Stimulated activated CD4-positive, alpha-beta T cell treated with anti-CD3 and anti-CD28 coated beads, Interleukin-1b, Interleukin-23, amount 100 ng/mL, for 4 hours (primary cell): ENCODE data around the gene MARK2.

Source experiments
- DNase-seq, 2 donors: peaks; one replicate each; pipeline ENCODE4 v3.0.0-alpha.2; 2020; ENCODE audit warnings: low read depth in 2 of 2

Gene MARK2

DNA sequence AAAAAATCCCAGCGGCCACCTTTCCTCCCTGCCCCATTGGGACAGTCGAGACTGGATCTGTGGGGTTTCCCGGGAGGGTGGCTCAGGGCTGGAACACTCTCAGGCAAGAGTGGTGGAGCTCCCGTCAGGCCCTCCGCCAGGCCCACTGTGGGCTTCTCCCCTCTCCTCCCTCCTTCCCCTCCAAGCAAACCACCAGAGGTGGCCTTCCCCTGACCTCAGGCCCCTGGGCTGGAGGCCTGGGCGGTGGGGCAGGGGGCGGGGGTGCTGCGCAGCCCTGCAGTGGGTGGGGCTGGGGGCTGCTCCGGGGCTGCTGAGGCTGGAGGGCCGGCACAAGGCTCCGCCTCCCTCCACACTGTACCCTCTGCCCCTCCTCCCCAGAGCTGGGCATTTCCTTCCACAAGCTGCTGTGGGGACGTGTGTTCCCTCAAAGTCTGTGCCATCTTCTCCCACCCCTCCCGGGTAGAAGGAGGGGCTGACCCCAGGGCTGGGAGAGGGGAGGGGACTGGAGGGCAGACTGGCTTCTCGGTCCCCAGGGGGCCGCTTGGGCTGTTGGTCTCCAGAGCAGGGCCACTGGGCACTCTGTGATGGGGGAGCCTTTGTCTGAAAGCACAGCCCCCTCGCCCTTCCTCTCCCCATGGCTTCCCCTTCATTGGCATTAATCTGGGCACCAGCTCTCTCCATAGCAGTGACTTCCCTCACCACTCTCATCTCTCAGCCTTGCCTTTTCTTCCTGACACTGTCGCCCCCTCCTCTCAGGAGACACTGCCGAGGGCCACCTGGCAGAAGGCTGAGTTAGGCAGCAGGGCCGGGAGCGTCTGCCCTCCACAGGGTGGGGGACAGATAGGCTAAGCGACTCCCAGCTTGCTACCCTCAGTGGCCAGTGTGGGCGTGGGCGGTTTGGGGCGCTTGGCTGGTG lies 70.9 kb downstream of the MARK2 start:
- no peak for DNase-seq

DNA sequence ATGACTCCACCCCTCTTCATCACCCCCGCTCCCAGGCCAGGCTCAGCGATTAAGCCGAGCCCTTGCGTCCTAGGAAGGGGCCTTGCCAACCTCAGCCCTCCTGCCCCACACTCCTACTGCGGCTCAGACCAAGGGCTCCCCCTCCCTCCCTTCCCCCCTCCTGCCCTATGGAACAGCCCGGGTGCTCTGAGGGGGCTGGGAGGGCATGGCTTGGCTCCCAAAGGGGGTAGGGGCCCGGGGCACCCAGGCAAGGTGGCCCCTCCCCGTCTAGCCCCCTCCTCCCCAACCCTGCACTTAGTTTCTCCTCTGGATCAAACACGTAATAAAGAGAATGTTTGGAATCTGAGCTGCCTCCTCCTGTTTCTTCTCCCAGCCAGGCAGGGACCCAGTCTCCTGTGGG lies 71.8 kb downstream of the MARK2 start:
- no peak for DNase-seq

DNA sequence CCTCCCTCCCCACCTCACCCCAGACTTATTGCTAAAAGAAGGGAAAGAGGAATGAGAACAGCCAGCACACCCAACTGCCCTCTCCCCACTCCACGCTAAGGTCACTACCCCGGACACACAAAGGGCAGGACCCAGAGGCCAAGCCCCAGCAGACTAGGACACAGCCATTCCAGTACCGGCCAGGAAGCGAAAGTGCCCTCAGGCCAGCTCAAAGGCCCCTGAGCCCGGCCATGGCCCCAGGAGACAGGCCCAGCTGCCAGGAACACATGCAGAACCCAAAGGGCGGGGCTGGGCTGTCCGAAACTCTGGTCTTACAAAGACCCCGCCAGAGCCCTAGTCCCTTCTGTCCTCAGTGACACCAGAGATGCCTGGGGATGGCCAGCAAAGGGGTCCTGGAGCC lies 72.5 kb downstream of the MARK2 start:
- DNase-seq, result no peak

DNA sequence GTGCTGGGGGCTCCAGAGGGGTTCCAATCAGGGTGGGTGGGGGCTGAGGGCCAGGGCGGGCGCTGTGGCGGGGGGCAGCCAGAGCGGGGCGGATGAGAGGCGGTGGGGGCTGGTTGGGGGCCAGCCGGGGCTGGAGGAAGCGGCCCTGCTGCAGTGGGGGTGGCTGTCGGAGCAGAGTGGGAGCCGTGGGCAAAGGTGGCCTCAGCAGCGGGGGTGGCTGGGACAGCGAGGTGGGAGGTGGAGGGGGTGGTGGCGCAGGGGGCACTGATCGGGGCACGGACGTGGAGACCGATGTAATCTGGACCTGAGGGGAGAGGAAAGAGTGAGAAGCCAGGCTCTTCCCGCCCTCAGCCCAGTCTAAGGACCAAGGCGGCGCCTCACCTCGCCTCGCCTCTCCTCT lies 73.0 kb downstream of the MARK2 start:
- no peak for DNase-seq

DNA sequence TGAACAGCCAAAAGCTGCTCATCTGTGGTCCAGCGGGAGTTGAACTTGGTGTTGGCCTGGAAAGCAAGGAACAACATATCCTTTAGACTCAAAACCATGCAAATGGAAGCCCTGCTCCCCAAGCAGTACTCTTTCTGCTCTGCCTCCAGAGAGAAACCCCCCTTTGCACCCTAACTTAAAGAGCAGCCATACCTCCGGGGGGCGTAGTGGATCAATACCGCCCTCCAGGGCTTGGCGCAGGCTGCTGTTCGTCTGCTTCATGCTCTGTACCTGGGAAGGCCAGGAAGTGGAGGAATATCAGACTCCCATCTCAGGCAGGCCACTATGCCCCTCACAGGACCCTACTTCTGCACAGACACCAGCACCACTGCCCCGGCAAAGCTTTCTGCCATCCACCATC lies 73.8 kb downstream of the MARK2 start:
- DNase-seq, result no peak

DNA sequence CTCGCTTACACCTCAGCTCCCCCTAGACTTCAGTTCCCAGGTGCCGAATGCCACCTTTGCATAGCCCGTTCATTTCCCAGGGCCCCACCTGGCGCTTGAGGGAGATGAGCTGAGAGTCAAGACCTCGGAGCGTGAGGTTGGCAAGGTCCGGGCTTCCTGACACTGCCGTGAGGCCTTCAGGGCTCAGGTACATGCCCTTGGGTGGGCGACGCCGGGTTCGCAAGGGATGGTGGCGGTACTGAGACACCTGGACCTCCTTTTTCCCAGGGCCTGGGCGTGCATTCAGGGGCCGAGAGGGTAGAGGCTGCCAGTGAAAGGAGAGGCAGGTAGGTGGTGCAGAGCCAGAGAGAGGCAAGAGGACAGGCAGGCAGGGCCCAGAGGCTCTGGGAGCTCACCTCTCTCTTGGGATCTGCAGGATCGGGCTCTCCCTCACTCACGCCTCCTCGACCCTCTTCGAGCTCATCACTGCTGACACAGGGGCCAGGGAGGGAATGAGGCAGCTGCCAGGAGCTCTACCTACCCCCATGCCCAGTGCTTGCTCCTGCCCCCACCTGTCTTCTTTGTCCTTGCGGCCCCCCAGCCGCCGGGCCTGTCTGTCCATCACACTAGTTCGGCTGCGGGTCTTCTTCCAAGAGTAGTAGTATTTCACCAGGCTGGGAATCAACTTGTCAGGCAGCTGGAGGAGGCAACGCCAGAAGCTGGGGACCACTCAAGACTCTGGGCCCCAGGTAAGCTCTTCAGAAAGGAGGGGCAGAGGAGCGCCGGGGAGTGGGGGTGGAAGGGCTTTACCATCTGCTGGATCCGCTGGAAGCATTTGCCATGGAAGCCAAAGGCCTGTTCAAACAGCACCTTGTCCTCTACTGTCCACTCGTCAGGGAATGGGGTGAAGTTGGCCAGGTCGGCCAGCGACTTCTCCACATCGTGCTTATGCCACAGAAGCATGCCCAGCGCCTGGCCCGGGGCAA lies 75.2 kb downstream of the MARK2 start:
- no peak for DNase-seq

DNA sequence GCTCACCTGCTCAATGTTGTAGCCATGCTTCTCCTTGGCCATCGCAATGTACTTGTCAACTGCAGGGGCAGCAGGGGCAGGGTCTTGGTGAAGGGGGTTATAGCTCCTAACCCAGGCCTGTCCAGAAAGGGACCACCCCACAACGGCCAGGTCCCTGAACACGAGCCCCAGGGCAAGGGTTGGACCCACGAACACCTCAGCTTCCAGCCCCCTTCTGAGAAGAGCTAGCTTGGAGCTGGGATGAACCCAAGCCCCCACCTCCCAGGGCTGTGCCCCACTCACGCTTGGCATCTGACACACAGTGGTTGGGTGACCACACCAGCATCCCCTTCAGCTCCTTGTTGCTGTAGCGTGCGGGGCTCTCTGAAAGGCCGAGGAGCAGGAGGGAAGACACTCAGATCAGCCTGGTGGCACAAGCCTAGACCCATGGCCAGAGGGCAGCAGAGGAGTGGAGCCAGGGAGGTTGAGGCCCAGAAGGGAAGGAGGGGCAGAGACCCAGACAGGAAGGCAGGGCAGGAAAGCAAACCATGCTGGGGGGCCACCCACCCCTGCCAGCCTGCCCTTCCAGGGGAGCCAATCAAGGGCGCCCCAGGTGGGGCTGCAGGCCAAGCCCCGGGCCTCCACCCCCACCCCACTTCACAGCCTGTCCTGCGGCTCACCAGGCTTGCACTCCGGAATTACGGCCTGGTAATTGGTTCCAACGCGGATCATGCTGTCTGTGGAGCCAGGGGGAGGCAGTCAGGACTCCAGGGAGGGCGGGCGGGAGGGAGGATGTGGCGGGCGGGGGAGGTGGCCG lies 76.2 kb downstream of the MARK2 start:
- no peak for DNase-seq

DNA sequence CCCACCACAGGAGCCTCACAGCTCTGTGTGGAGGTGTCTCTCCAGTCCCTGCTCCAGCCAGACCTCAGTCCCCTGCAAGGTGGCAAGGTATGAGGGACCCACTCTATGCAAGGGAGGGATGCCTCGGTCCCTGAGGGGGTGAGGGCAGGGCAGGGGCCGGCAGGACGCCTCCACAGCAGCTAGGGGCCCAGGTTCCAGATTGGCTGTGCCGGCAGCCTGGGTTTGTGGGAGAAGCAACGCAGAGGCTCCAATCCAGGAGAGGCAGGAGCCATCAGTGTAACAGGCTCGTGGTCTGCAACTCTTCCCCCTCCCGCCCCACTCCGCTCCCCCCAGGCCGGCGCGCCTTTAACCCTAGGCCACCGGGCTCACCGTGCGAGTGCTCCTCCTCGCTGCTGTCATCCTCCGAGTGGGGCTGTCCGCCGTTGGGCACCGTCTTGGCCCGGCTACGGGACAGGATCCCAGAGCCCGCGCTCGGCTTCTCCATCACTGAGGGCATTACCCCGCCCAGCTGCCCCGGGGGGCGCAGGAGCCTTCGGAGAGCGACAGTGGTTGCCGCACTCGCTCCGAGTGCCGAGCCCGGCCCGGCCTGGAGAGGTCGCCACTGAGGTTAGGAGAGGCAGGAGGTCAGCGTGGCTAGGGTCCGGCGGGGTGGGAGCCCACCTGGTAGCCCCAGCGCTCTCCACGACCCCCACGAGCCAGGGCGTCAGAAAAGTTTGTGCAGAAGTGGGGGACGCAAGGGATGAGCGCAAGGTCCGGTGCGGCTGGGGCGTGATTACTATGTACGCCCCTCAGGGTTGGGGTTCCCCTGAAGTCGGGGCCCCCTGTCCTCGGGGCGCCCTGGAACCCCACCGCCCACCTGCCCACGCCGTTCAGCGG lies 77.3 kb downstream of the MARK2 start:
- no peak for DNase-seq

DNA sequence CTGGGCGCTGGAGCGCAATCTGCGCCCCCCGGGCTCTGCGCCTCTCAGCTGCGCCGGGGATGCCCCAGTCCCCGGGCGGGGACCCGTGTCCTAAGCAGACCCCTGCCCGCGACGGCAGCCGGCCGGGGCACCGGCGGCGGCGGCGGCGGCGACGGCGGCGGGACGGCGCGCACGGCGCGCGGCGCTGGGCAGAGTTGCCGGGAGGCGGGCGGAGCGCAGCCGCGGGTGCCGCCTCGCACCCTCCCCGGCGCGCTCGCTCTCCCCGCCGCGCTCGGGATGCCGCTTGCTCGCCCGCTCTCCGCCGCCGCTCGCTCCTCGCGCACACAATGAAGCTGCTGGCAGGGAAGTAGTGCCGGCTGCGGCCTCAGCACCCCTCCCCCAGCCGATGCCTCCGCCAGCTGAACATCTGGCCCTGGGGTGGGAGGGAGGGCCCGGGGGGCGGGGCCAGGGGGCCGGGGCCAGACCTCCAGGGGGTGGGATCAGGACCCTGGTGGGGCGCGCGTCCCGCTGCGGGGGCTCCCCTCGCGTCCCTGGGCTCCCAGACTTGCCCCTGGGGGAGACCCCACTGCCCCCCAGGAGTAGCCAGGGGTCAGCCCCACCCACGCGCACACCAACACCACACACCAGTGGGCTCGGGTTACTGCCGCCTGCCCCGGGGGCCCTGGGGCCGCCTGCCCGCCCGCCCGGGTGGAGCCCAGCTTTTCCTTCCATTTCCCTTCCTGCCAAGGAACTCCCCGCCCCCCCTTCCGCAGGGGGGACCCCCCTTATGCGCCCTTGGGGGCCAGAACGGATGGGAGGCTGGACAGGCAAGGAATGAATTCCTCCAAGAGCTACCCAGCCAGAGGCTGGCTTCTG lies 78.2 kb downstream of the MARK2 start, which contains the start of gene RCOR2:
Gene RCOR2, minus strand, starts transcription at position 328 of the 855 bp plus-strand sequence. CDS start 708 bp downstream, outside the sequence.
- peak; percentile 51 to 60 for DNase-seq

DNA sequence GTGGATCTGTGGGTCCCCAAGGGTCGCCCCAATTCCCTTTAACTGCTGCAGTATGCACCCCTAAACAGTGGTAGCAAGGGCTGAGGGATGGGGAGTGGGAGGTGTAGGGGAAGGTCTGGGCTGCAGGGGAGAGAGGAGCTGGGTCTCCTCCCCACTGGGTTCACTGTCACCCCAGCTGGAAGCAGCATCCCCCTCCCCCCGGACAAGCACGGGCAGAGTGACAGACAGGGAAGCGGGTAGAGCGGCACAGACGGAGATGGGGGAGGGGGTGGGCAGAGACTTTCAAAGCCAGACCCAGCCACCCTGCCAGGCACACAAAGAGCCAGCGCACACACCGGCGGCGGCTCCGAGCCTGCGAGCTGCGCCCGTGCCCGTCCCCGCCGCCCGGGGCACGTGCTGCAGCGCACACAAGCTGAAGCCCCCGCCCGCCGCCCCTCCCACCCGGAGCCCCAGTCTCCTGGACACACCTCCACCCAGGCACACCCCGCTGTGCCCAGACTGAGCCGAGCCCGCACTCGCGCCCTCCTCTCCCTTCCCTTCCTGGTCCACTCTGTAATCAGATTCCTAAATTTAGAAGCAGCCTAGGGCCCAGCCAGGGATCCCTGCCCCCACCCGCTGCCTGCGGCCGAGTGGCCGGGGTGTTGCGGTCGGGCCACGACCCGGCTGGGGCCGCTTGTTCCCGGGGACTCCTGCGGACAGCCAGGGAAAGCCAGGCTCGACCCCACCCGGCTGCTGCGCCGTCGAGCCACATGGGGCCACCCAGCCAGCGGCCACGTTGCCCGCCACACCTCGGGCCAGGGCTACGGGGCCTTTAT lies 79.0 kb downstream of the MARK2 start:
- DNase-seq, result no peak

DNA sequence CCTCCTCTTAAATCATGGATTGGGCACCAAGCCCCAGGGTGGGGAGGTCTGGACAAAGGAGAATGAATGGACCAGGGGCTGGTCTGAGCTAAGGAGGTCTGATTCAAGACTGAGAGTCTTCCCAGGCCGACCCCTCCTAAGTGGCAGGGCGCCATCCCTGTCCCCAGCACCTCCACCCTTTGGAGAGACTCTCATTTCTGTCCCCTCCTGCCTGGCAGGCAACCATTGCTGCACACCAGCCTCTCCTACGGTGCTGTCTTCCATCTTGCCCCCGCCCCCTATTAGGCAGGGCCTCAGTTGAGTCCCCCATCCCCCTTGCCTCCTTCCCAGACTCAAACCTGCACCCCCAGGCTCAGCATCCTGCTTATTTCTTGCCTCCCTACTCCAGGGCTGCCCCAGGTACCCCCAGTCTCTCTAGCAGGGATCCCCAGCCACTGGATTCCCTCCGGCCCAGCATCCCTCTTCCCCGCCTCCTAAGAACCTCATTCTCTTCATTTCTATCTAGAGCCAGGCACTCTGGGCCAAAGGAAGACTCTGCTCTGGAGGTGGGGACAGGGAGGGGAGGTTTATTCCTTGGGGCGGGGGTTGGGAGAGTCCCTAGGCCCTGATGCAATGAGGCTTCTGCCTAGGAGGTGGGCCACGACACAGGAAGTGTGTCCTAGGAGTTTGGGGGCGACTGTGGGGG lies 79.7 kb downstream of the MARK2 start:
- DNase-seq, result no peak

DNA sequence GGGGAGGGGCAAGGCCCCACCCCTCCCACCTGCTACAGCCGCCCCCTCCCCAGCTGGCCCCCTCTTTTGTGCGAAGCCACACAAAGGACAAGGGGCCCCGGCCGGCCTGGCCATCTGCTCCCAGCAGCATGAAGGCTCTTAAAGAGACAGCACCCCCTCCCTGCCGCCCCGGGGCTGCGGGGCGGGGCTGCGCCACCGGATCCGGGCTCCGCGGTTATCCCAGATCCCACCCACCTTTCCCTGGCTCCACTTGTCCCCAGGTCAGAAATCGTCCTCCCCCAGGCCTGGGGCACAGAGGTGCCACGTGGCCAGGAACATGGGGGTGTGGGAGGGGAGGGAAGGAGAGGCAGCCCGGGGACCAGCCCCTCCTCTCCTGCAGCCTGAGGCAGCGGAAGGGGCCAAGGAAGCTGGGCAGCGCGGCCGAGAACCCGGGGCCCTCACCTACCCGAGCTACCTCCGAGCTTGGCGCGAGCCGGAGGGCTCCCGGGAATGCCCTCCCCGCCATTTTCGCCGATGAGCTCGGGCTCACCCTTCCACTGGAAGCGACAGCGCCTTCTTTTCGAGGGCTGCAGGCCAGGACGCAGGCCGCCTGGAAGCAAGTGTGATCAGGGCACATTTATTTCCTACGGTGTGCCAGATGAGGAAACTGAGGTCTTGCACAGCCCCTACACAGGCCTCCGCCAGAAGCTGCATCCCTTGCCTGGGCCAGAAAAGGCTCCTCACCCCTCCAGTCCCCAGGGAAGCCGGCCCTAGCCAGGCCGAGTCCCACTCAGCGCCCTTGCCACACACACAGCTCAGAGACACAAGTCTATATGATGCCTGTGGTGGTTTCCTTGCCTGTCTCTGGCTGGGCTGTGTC lies 80.6 kb downstream of the MARK2 start:
- no peak for DNase-seq

DNA sequence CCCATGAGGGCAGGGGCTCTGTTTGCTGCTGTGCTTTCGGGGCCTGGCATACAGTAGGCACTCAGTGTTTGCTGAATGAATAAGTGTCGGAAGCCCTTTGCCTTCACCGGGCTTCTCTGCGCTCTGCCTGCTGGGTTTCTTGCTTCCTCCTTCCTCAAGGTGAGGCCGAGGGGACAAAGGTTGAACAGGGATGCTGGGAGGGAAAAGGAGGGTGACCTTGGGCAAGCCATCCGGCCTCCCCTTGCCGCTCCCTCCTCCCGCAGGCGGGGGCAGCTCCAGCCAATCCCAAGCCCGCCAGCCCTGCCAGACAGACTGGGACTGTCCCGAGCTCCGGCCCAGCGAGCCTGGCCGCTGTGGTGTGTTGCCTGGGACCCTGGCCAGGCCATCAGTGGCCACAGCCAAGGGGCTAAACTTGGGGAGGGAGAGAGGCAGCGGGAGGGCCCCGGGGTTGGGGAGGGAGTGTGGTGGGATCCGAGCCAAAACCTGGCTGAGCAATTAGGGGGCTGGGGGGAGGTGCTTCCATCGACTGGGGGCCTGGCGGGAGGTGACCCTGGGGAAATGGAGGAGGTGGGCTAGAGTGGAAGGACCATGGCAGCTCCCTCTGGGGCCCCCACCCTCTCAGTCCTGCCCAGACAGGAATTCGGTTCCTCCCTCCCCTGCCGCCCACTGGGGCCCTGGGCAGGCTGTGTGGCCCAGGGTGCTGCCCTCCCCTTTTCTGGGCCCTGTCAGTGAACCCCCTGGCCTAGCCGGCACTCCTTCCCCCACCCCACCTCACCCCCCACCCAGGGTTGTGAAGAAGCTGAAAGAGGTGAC lies 81.4 kb downstream of the MARK2 start:
- DNase-seq, result no peak

DNA sequence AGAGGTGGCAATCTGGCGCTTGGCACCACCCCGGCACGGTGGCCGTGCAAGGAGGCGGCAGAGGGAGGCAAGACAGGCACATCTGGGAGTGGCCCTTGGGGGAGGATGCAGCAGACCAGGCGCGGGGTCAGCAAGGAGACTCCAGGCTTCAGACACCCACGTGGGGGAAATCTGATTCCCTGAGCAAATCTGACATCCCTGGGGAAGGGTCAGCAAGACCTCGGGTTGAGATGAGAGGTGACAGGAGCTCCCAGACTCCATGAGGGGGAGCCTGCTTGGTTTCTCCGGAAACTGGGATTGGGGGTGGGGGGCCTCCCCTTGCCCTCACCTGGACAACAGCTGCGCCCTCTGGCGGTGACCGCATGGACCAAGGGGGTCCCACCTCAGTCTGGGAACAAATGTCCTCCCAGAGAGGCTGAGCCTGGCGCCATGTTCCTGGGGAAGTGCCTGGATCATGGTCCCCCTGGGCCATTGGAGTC lies 82.1 kb downstream of the MARK2 start:
- peak in 1 of 2 donors; percentile 35 for DNase-seq

DNA sequence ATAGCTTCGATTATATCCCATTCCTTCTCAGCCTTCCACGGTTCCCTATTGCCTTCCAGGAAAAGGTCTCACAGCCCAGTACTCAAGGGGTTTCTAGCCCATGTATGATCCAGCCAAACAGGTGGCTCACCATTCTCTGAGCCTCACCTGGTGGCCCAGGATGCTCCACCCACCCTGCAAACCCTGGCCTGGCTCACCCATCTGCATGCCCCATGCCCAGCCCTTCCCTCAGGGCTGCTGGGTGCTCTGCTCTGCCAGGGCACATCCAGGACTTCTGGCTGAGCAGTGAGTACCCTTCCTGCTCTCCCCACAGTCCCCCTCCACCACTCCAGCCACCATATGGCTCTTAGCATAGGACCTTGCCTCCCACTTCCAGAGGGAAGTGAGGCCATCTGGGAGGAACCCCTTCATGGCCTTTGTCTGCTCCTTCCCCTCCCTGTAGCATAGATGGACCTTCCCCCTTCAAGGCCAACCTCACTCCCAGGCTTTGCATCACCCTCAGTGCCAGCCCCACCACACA lies 83.8 kb downstream of the MARK2 start:
- DNase-seq, result no peak

DNA sequence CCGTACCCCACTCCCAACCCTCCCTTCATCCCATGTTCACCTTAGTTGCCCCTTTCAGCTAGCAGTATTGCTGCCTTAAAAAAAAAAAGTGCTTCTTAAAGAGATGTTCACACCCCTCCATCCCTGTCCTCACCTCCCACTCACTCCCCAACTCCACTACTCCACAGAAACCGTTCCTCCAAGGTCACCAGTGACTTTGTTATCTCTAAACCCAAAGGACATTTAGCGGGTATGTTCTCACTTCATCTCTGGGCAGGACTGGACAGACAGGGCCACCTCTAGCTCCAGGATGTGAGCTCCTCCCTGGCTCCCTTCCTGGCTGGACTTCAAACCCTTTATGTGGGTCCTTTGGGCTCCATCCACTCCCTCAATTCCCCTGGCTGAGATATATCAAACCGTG lies 84.4 kb downstream of the MARK2 start:
- DNase-seq, result no peak
